Measurements from ENCODE around the gene PCED1B. TPM values are rescaled to one million over a fixed set of nuclear protein-coding genes. Genes with fewer than 3 reads are reported as not detected.

The PCED1B gene
- total RNA-seq, 1 donor from 2014 or later: 1.7 TPM

GRCh38 chr12:47238669-47239114 is 159.3 kb downstream of the PCED1B start:
- no peak for ATAC-seq

- no peak for ATAC-seq
These were observed 163.0 kb downstream of the PCED1B start for GRCh38 chr12:47242426-47242825.

- no peak for ATAC-seq
These were observed 165.4 kb downstream of the PCED1B start for GRCh38 chr12:47244835-47245234.

GRCh38 chr12:47245623-47246022 is 166.2 kb downstream of the PCED1B start:
- no peak for ATAC-seq

GRCh38 chr12:47247418-47247817 is 168.0 kb downstream of the PCED1B start:
- ATAC-seq: peak; percentile 81

GRCh38 chr12:47249082-47249481 is 169.7 kb downstream of the PCED1B start:
- peak; percentile 65 for ATAC-seq

- ATAC-seq: peak; percentile 53
These were observed 170.4 kb downstream of the PCED1B start for GRCh38 chr12:47249719-47250357.

GRCh38 chr12:47251919-47252318 is 172.5 kb downstream of the PCED1B start:
- no peak for ATAC-seq

GRCh38 chr12:47264951-47265350 is 185.5 kb downstream of the PCED1B start:
- ATAC-seq: no peak

- ATAC-seq: no peak
These were observed 186.0 kb downstream of the PCED1B start for GRCh38 chr12:47265391-47265790.

GRCh38 chr12:47267571-47267970 is 188.2 kb downstream of the PCED1B start:
- ATAC-seq: peak; percentile 72

GRCh38 chr12:47268501-47269454 is 189.4 kb downstream of the PCED1B start:
- ATAC-seq: no peak

GRCh38 chr12:47269916-47270315 is 190.5 kb downstream of the PCED1B start:
- ATAC-seq: no peak

GRCh38 chr12:47270782-47271664 is 191.6 kb downstream of the PCED1B start:
- ATAC-seq: peak; percentile 13

- ATAC-seq: no peak
These were observed 192.4 kb downstream of the PCED1B start for GRCh38 chr12:47271800-47272239.

GRCh38 chr12:47272412-47273190 is 193.2 kb downstream of the PCED1B start:
- ATAC-seq: no peak

GRCh38 chr12:47273191-47273626 is 193.8 kb downstream of the PCED1B start:
- no peak for ATAC-seq

- ATAC-seq: no peak
These were observed 195.3 kb downstream of the PCED1B start for GRCh38 chr12:47274760-47275159.

- ATAC-seq: peak; percentile 7
These were observed 196.8 kb downstream of the PCED1B start for GRCh38 chr12:47276253-47276620.

GRCh38 chr12:47276621-47277309 is 197.3 kb downstream of the PCED1B start:
- peak; percentile 95 for ATAC-seq

- ATAC-seq: peak; percentile 89
These were observed 198.6 kb downstream of the PCED1B start for GRCh38 chr12:47277972-47278448.
